GM23338 (cell line): ENCODE data around the gene HELQ. TPM values are rescaled to one million over a fixed set of nuclear protein-coding genes. Genes with fewer than 3 reads are reported as not detected.

Experiments
- ATAC-seq: fragments of 200-7000 bp; cut with Tn5 transposase; 3 replicates; pipeline ENCODE4 v1.9.1; 2020
- DNase-seq: peaks from one replicate; pipeline ENCODE4 v3.0.0-alpha.2; 2015; ENCODE audit warnings: low spot score
- H2AFZ ChIP-seq: fragments of 200-600 bp; sonication (generic); 2 replicates; pipeline ENCODE4 v1.8.0; 2016; ENCODE audit warnings: antibody characterized with exemption, mild to moderate bottlenecking, moderate library complexity
- H3F3A ChIP-seq: fragments of 200-600 bp; sonication (generic); replicated peaks from 2 replicates; pipeline ENCODE4 v1.8.0; 2017; ENCODE audit warnings: antibody characterized with exemption, mixed run types, low read depth
- H3K27ac ChIP-seq: fragments of 200-600 bp; sonication (generic); 2 replicates; pipeline ENCODE4 v1.6.1; 2016; ENCODE audit warnings: low read depth
- H3K27me3 ChIP-seq: fragments of 200-600 bp; sonication (generic); 2 replicates; pipeline ENCODE4 v1.8.0; 2016; ENCODE audit warnings: mild to moderate bottlenecking, mixed run types, moderate library complexity; ENCODE audit not compliant: insufficient read depth
- H3K36me3 ChIP-seq: fragments of 200-600 bp; sonication (generic); 2 replicates; pipeline ENCODE4 v1.8.0; 2016; ENCODE audit warnings: mild to moderate bottlenecking; ENCODE audit not compliant: insufficient read depth
- H3K4me1 ChIP-seq: fragments of 200-600 bp; sonication (generic); 2 replicates; pipeline ENCODE4 v1.8.0; 2016; ENCODE audit warnings: mild to moderate bottlenecking, moderate library complexity; ENCODE audit not compliant: insufficient read depth
- H3K4me2 ChIP-seq: fragments of 200-600 bp; sonication (generic); 2 replicates; pipeline ENCODE4 v1.7.1; 2017; ENCODE audit warnings: mixed run types
- H3K4me3 ChIP-seq: fragments of 200-600 bp; sonication (generic); 2 replicates; pipeline ENCODE4 v1.6.1; 2016; ENCODE audit warnings: mixed run types
- H3K79me2 ChIP-seq: fragments of 200-600 bp; sonication (generic); replicated peaks from 2 replicates; pipeline ENCODE4 v1.8.0; 2017; ENCODE audit warnings: mild to moderate bottlenecking; ENCODE audit not compliant: insufficient read depth
- H3K9me2 ChIP-seq: fragments of 200-600 bp; sonication (generic); 2 replicates; pipeline ENCODE4 v1.8.0; 2017; ENCODE audit not compliant: insufficient read depth
- H4K20me1 ChIP-seq: fragments of 200-600 bp; sonication (generic); replicated peaks from 2 replicates; pipeline ENCODE4 v1.8.0; 2017; ENCODE audit warnings: mild to moderate bottlenecking; ENCODE audit not compliant: insufficient read depth
- H3K27ac Mint-ChIP-seq: 2 replicates; pipeline ENCODE4 v1.8.0; 2020; ENCODE audit warnings: inconsistent platforms, mild to moderate bottlenecking, moderate library complexity, mixed read lengths
- H3K27me3 Mint-ChIP-seq: 3 replicates; pipeline ENCODE4 v1.8.0; 2022; ENCODE audit warnings: low read depth, mild to moderate bottlenecking, moderate library complexity, mixed read lengths, inconsistent platforms; ENCODE audit not compliant: insufficient read depth, poor library complexity
- H3K36me3 Mint-ChIP-seq: 3 replicates; pipeline ENCODE4 v1.8.0; 2021; ENCODE audit warnings: low read depth, mild to moderate bottlenecking, inconsistent platforms, moderate library complexity, mixed read lengths
- H3K4me1 Mint-ChIP-seq: 3 replicates; pipeline ENCODE4 v1.8.0; 2020; ENCODE audit warnings: mild to moderate bottlenecking, inconsistent platforms, mixed read lengths
- H3K4me3 Mint-ChIP-seq: 3 replicates; pipeline ENCODE4 v1.8.0; 2021; ENCODE audit warnings: moderate library complexity, mild to moderate bottlenecking, inconsistent platforms, mixed read lengths
- H3K9me3 Mint-ChIP-seq: 3 replicates; pipeline ENCODE4 v1.8.0; 2020; ENCODE audit warnings: moderate library complexity, mild to moderate bottlenecking, inconsistent platforms, mixed read lengths
- EZH2 ChIP-seq: fragments of 200-600 bp; sonication (generic); IDR thresholded peaks from one replicate; pipeline ENCODE4 v1.8.0; 2017; ENCODE audit warnings: antibody characterized with exemption, mild to moderate bottlenecking, low read depth; ENCODE audit not compliant: unreplicated experiment
- EZH2phosphoT487 ChIP-seq: fragments of 200-600 bp; sonication (generic); IDR thresholded peaks from one replicate; pipeline ENCODE4 v1.8.1; 2018; ENCODE audit warnings: antibody characterized with exemption; ENCODE audit not compliant: unreplicated experiment
- POLR2AphosphoS5 ChIP-seq: IDR thresholded peaks from 2 replicates; pipeline ENCODE4 v1.6.1; 2016; ENCODE audit warnings: antibody characterized with exemption, low read depth
- STAT1 ChIP-seq: IDR thresholded peaks from one replicate; pipeline ENCODE4 v1.6.1; 2016; ENCODE audit warnings: antibody characterized with exemption; ENCODE audit not compliant: unreplicated experiment
- ZNF114 ChIP-seq: fragments of 250-450 bp; sonication (Bioruptor Pico); IDR thresholded peaks from 2 replicates; pipeline ENCODE4 v1.5.0; 2020; ENCODE audit warnings: mild to moderate bottlenecking, moderate library complexity
- ZNF331 ChIP-seq: fragments of 250-450 bp; sonication (Bioruptor Pico); IDR thresholded peaks from 2 replicates; pipeline ENCODE4 v1.5.0; 2020; ENCODE audit warnings: low read depth, mild to moderate bottlenecking, moderate library complexity
- polyA plus RNA-seq: library from polyadenylated mRNA; unstranded; fragments of >200 nt; fragmentation: Nextera tagmentation; extraction: Ambion mirVana; gene quantifications from 2 replicates; pipeline ENCODE4 v1.2.1, GENCODE V29; 2016
- total RNA-seq: library from RNA; depleted of rRNA; stranded (reverse); fragments of >200 nt; shearing (Covaris generic); gene quantifications from 2 replicates; pipeline ENCODE4 v1.2.3, GENCODE V29; 2014
- TF ChIP-seq, protein P1 (sequence below): IDR thresholded peaks from one replicate; pipeline ENCODE4 v1.6.1; 2018; ENCODE audit warnings: antibody characterized with exemption; ENCODE audit not compliant: unreplicated experiment
- TF ChIP-seq, protein P2 (sequence below): fragments of 250-450 bp; sonication (Bioruptor Pico); IDR thresholded peaks from 2 replicates; pipeline ENCODE4 v1.5.0; 2020; ENCODE audit warnings: mild to moderate bottlenecking, moderate library complexity
- TF ChIP-seq, protein P3 (sequence below): IDR thresholded peaks from 2 replicates; pipeline ENCODE4 v1.6.1; 2016; ENCODE audit warnings: antibody characterized with exemption
- TF ChIP-seq, protein P4 (sequence below), 2 experiments: fragments of 200-600 bp in 1 of 2; sonication (generic) in 1 of 2; conservative IDR thresholded peaks; 2 replicates each; pipeline versions ENCODE4 v1.5.1 to v1.6.1; 2016 to 2017; ENCODE audit warnings: antibody characterized with exemption in 2 of 2, low read depth in 2 of 2, mild to moderate bottlenecking in 2 of 2, moderate library complexity in 1 of 2

HELQ gene
- total and polyA plus RNA-seq, 2 experiments from 2014 or later = 6.8 to 8.1 TPM

DNA sequence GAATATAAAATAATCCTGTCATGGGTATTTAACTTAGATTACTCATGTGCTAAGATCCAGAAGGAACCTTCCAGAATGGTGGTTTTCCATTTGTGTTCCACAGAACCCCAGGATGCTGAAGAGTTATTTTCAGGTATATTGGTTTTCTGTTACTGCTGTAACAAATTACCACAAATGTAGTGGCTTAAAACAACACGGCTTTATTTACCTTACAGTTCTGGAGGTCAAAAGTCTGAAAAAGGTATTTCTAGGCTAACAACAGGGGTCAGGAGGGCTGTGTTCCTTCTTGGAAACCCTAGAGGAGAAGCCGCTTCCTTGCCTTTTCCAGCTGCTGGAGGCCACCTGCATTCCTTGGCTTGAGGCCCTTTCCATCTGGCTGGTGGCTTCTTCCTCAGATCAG is 63.1 kb downstream of the HELQ start:
- H4K20me1 ChIP-seq = no peaks in the 10 kb centered on the region
- no peak overlapping the region for H3K27ac ChIP-seq
- no peak overlapping the region for H3K4me3 ChIP-seq
- no peak for ATAC-seq
- H3K4me1 ChIP-seq = peaks cover 25% of the 10 kb centered on the region
- no peak overlapping the region for H3K4me3 Mint-ChIP-seq
- no peak overlapping the region for H3K4me2 ChIP-seq
- peaks cover 9% of the 10 kb centered on the region for H3K9me3 Mint-ChIP-seq
- H3K27me3 ChIP-seq = peaks cover 57% of the 10 kb centered on the region
- no peak for DNase-seq
- no peak overlapping the region for H3K27ac Mint-ChIP-seq
- H3K4me1 Mint-ChIP-seq = peaks cover 36% of the 10 kb centered on the region
- H3K36me3 ChIP-seq = no peaks in the 10 kb centered on the region
- H3F3A ChIP-seq = peaks cover 4% of the 10 kb centered on the region; the same call in 1 of the 2 replicates
- peaks cover 3% of the 10 kb centered on the region for H3K36me3 Mint-ChIP-seq
- no peak overlapping the region for H2AFZ ChIP-seq
- H3K9me2 ChIP-seq = no peaks in the 10 kb centered on the region
- no peaks in the 10 kb centered on the region for H3K79me2 ChIP-seq
- H3K27me3 Mint-ChIP-seq = peaks cover 46% of the 10 kb centered on the region
- TF ChIP-seq, protein P1, sequence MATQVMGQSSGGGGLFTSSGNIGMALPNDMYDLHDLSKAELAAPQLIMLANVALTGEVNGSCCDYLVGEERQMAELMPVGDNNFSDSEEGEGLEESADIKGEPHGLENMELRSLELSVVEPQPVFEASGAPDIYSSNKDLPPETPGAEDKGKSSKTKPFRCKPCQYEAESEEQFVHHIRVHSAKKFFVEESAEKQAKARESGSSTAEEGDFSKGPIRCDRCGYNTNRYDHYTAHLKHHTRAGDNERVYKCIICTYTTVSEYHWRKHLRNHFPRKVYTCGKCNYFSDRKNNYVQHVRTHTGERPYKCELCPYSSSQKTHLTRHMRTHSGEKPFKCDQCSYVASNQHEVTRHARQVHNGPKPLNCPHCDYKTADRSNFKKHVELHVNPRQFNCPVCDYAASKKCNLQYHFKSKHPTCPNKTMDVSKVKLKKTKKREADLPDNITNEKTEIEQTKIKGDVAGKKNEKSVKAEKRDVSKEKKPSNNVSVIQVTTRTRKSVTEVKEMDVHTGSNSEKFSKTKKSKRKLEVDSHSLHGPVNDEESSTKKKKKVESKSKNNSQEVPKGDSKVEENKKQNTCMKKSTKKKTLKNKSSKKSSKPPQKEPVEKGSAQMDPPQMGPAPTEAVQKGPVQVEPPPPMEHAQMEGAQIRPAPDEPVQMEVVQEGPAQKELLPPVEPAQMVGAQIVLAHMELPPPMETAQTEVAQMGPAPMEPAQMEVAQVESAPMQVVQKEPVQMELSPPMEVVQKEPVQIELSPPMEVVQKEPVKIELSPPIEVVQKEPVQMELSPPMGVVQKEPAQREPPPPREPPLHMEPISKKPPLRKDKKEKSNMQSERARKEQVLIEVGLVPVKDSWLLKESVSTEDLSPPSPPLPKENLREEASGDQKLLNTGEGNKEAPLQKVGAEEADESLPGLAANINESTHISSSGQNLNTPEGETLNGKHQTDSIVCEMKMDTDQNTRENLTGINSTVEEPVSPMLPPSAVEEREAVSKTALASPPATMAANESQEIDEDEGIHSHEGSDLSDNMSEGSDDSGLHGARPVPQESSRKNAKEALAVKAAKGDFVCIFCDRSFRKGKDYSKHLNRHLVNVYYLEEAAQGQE = no peak
- TF ChIP-seq, protein P2, sequence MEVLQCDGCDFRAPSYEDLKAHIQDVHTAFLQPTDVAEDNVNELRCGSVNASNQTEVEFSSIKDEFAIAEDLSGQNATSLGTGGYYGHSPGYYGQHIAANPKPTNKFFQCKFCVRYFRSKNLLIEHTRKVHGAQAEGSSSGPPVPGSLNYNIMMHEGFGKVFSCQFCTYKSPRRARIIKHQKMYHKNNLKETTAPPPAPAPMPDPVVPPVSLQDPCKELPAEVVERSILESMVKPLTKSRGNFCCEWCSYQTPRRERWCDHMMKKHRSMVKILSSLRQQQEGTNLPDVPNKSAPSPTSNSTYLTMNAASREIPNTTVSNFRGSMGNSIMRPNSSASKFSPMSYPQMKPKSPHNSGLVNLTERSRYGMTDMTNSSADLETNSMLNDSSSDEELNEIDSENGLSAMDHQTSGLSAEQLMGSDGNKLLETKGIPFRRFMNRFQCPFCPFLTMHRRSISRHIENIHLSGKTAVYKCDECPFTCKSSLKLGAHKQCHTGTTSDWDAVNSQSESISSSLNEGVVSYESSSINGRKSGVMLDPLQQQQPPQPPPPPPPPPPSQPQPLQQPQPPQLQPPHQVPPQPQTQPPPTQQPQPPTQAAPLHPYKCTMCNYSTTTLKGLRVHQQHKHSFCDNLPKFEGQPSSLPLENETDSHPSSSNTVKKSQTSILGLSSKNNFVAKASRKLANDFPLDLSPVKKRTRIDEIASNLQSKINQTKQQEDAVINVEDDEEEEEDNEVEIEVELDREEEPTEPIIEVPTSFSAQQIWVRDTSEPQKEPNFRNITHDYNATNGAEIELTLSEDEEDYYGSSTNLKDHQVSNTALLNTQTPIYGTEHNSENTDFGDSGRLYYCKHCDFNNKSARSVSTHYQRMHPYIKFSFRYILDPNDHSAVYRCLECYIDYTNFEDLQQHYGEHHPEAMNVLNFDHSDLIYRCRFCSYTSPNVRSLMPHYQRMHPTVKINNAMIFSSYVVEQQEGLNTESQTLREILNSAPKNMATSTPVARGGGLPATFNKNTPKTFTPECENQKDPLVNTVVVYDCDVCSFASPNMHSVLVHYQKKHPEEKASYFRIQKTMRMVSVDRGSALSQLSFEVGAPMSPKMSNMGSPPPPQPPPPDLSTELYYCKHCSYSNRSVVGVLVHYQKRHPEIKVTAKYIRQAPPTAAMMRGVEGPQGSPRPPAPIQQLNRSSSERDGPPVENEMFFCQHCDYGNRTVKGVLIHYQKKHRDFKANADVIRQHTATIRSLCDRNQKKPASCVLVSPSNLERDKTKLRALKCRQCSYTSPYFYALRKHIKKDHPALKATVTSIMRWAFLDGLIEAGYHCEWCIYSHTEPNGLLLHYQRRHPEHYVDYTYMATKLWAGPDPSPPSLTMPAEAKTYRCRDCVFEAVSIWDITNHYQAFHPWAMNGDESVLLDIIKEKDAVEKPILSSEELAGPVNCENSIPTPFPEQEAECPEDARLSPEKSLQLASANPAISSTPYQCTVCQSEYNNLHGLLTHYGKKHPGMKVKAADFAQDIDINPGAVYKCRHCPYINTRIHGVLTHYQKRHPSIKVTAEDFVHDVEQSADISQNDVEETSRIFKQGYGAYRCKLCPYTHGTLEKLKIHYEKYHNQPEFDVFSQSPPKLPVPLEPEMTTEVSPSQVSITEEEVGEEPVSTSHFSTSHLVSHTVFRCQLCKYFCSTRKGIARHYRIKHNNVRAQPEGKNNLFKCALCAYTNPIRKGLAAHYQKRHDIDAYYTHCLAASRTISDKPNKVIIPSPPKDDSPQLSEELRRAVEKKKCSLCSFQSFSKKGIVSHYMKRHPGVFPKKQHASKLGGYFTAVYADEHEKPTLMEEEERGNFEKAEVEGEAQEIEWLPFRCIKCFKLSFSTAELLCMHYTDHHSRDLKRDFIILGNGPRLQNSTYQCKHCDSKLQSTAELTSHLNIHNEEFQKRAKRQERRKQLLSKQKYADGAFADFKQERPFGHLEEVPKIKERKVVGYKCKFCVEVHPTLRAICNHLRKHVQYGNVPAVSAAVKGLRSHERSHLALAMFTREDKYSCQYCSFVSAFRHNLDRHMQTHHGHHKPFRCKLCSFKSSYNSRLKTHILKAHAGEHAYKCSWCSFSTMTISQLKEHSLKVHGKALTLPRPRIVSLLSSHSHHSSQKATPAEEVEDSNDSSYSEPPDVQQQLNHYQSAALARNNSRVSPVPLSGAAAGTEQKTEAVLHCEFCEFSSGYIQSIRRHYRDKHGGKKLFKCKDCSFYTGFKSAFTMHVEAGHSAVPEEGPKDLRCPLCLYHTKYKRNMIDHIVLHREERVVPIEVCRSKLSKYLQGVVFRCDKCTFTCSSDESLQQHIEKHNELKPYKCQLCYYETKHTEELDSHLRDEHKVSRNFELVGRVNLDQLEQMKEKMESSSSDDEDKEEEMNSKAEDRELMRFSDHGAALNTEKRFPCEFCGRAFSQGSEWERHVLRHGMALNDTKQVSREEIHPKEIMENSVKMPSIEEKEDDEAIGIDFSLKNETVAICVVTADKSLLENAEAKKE (CRISPR knock-in tag) = no peak
- TF ChIP-seq, protein P3, sequence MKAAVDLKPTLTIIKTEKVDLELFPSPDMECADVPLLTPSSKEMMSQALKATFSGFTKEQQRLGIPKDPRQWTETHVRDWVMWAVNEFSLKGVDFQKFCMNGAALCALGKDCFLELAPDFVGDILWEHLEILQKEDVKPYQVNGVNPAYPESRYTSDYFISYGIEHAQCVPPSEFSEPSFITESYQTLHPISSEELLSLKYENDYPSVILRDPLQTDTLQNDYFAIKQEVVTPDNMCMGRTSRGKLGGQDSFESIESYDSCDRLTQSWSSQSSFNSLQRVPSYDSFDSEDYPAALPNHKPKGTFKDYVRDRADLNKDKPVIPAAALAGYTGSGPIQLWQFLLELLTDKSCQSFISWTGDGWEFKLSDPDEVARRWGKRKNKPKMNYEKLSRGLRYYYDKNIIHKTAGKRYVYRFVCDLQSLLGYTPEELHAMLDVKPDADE = no peak
- TF ChIP-seq EZH2phosphoT487 (no peak), POLR2AphosphoS5 (no peak), ZNF114 (no peak), EZH2 (no peak), ZNF331 (CRISPR knock-in tag) (no peak), STAT1 (no peak)
- TF ChIP-seq, protein P4, sequence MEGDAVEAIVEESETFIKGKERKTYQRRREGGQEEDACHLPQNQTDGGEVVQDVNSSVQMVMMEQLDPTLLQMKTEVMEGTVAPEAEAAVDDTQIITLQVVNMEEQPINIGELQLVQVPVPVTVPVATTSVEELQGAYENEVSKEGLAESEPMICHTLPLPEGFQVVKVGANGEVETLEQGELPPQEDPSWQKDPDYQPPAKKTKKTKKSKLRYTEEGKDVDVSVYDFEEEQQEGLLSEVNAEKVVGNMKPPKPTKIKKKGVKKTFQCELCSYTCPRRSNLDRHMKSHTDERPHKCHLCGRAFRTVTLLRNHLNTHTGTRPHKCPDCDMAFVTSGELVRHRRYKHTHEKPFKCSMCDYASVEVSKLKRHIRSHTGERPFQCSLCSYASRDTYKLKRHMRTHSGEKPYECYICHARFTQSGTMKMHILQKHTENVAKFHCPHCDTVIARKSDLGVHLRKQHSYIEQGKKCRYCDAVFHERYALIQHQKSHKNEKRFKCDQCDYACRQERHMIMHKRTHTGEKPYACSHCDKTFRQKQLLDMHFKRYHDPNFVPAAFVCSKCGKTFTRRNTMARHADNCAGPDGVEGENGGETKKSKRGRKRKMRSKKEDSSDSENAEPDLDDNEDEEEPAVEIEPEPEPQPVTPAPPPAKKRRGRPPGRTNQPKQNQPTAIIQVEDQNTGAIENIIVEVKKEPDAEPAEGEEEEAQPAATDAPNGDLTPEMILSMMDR (conservative IDR thresholded peaks at IDR 0.05; ENCODE audit: low read depth in 2 of 2) = no peak
